Lower lobe of right lung (tissue), 2 donors: ENCODE data around the gene SLC29A1. TPM values are rescaled to one million over a fixed set of nuclear protein-coding genes. Genes with fewer than 3 reads are reported as not detected.
A peak's percentile ranks its signal among the peaks of the same experiment; 100 is the strongest.

Experiments used
- ATAC-seq, 2 donors: fragments of 200-7000 bp; cut with Tn5 transposase; one replicate each; pipeline ENCODE4 v1.9.1; 2020 to 2022; ENCODE audit warnings: mild to moderate bottlenecking in 2 of 2, moderate library complexity in 2 of 2
- DNase-seq: peaks from one replicate; pipeline ENCODE4 v3.0.0-alpha.2; 2020
- H3K27ac ChIP-seq: fragments of 200-600 bp; one replicate; pipeline ENCODE4 v1.8.0; 2022
- H3K27me3 ChIP-seq: fragments of 200-600 bp; one replicate; pipeline ENCODE4 v1.8.0; 2022; ENCODE audit warnings: low read depth
- H3K36me3 ChIP-seq: fragments of 200-600 bp; one replicate; pipeline ENCODE4 v1.8.0; 2022; ENCODE audit warnings: mild to moderate bottlenecking
- H3K4me1 ChIP-seq: fragments of 200-600 bp; one replicate; pipeline ENCODE4 v1.8.0; 2022
- H3K4me3 ChIP-seq: fragments of 200-600 bp; one replicate; pipeline ENCODE4 v1.8.0; 2022; ENCODE audit warnings: mild to moderate bottlenecking
- H3K9me3 ChIP-seq: fragments of 200-600 bp; one replicate; pipeline ENCODE4 v1.8.0; 2022
- CTCF ChIP-seq: fragments of 200-600 bp; IDR thresholded peaks from one replicate; pipeline ENCODE4 v1.8.0; 2022; ENCODE audit warnings: antibody characterized with exemption, mild to moderate bottlenecking
- intact Hi-C: fragments of 100-400 bp; cut with DNase I; formaldehyde crosslinking; loops from one replicate; pipeline ENCODE4 v1.11.0; 2022
- total RNA-seq: library from RNA; stranded (reverse); fragmentation: NEBNext Ultra II Directional; extraction: Animal tissue kit (Norgen Biotek cat#: 25700); gene quantifications from one replicate; pipeline ENCODE4 v1.2.1, GENCODE V29; 2021
- donor health status: DM: no; HTN: yes; CAD: no; lungs with severe emphysema.

Gene SLC29A1
- total RNA-seq, 1 donor from 2014 or later, result 36.2 TPM

DNA sequence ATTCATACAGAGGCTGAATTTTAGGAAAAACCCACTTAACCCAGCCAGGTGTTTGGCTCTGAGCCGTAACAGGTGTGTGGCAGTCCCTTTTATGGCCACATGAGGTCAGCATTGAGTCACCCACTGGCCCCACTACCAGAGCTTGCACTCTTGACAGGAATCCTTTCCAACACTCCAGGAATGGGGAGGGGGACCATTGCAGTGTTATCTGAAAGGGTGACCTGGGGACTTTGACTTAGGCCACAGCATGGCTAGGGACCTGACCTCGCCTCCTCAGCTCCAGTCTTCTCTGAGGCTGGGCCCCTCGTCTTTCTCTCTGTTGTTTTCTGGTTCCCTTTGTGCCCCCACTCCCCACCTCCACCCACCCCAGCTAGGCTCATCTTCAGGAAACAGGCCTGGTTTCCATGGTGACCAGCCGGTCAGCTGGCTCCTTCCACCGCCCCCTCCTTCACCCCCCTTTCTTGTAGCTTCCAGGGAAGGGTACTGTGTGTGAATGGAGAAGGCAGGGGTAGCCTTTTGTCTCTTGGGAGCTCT, 44.8 kb downstream of the SLC29A1 start:
- TF ChIP-seq CTCF, result peak; percentile 87
- Histone ChIP-seq H3K4me3 (no peak overlapping the region), H3K9me3 (no peaks in the 10 kb centered on the region), H3K27me3 (peaks cover 34% of the 10 kb centered on the region), H3K36me3 (no peaks in the 10 kb centered on the region), H3K27ac (no peak overlapping the region), H3K4me1 (peaks cover 18% of the 10 kb centered on the region)
- intact Hi-C loops, result no loop called here
- DNase-seq (peak; percentile 52), ATAC-seq (peak; percentile 31 to 37)

DNA sequence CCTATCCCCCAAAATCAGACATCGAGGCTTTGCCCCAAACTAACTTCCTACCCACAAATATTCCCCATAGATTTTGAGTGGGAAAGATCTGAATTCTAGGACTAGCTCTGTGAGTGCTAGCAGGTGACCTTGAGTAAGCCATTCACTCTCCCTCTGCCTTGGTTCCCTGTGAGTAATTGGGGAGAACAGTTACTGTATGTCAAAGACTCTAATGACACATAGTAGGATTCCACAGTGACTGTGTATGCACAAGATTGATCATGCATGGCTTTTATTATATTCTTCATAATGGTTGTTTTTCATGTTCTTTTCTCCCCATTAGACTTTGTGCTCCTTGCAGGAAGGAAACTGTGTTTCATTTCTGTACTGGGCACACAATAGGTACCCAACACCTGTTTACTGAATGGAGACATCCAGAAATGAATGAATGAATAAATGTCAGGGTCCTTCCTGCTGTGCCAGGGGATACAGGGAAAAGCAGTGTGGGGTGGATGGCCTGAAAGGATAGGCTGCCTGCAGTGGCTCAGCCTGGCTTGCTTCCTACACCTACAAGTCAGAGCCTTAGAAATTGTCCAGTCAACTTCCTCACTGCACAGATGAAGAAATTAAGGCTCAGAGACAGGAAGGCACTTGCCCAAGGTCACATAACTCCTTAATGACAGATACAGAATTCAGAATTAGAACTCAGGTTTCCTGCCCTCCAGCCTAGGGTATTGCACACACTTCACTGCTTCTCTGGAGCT, 46.0 kb downstream of the SLC29A1 start:
- Histone ChIP-seq H3K27me3 (peaks cover 42% of the 10 kb centered on the region), H3K4me1 (peaks cover 6% of the 10 kb centered on the region), H3K36me3 (no peaks in the 10 kb centered on the region), H3K27ac (no peak overlapping the region), H3K9me3 (no peaks in the 10 kb centered on the region), H3K4me3 (no peak overlapping the region)
- intact Hi-C loops, result no loop called here
- no peak for DNase-seq
- no peak for ATAC-seq
- no peak for TF ChIP-seq CTCF

DNA sequence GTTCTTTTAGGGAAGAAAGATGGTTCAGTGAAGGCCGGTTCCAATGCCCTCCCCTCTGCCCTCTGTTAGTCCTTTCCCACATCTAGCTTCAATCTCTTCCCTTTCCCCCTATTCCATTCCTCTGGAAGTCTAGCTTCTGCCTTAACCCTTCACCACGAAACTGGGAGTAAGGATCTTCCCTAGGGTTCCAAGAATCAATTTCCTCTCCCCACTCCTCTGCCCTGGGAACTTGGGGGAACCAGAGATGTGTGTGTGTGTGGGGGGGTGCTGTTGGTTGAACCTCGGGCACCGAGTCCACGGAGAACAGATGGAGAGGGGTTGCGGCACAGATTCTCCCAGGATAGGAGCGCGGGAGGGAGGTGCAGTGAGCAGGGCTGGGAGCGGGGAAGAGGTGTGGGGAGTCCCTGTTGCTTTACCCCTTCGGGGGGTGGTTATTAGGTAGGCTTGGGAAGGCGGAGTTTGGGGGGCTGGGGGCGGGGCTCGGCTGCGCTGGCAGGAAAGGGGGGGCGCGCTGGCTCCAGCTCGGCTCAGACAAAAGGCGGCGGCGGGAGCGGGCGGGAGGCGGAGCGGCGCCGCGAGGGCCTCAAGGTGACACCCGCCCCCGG, 46.6 kb downstream of the SLC29A1 start, which contains the start of gene TMEM151B:
Gene TMEM151B, plus strand, starts transcription at position 530 of the 605 bp plus-strand sequence. CDS start 293 bp downstream, outside the sequence.
- Histone ChIP-seq H3K27me3 (peaks cover 45% of the 10 kb centered on the region), H3K4me1 (no peaks in the 10 kb centered on the region), H3K27ac (no peak within 1 kb of the TSS), H3K36me3 (no peaks in the 10 kb centered on the region), H3K4me3 (peak within 1 kb of the TSS; percentile 32), H3K9me3 (no peaks in the 10 kb centered on the region)
- TF ChIP-seq CTCF, result no peak
- intact Hi-C loops, result no loop called here
- no peak for ATAC-seq
- no peak for DNase-seq

DNA sequence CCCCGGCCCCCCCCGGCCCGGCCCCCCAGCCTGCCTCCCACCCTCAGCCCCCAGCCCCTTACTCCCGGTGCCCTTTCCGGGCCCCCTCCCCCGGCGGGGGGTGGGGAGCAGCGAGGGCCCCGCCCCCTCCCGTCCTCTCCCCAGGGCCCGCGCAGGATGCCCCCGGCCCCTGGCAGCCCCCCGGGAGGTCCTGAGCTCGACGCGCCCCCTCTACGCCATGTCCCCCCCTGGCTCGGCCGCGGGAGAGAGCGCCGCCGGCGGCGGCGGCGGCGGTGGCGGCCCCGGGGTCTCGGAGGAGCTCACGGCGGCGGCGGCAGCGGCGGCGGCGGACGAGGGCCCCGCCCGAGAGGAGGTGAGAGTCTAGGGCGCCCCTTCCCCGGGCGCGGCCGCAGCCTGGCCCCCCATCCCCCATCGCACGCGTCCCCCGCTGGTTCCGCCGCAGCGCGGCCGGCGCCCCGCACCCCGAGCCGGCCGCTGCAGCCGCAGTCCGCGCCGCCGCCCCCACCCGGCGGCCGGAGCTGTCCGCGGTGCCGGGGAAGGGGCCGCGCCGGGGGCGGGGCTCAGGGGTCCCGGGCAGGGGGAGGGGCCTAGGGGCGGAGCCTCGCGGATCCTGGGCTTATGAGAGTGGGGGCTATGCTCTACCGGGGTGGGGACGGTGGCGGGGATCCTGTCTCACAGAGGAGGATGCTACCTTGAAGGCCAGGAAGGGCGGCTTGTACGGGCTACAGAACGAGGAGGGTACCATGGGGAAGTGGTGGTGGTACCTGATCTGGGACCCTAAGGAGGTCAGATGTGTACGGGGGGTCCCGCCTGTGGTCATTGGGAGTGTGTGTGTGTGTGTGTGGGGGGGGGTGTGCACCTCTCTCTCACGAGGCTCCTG, 47.4 kb downstream of the SLC29A1 start:
- no peak for DNase-seq
- Histone ChIP-seq H3K27me3 (peaks cover 52% of the 10 kb centered on the region), H3K4me1 (no peaks in the 10 kb centered on the region), H3K9me3 (no peaks in the 10 kb centered on the region), H3K27ac (no peak overlapping the region), H3K36me3 (no peaks in the 10 kb centered on the region), H3K4me3 (peak overlapping the region; percentile 32)
- no peak for TF ChIP-seq CTCF
- intact Hi-C loops, result no loop called here
- no peak for ATAC-seq

DNA sequence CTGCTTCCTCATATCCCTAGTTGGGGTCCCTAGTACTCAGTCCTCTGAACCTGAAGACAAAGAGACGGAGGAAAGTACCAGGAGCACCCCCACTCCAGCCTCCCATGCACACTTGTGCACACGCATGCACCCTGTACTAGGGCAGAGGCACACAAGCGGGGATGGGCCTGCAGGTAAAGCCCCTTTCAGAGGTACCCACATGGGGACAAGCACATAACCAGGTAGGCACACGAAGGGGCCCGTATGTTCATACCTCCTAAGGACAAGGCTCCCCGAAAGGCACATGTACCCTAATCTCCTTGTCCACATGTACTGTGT, 48.0 kb downstream of the SLC29A1 start:
- Histone ChIP-seq H3K4me3 (no peak overlapping the region), H3K9me3 (no peaks in the 10 kb centered on the region), H3K27me3 (peaks cover 58% of the 10 kb centered on the region), H3K27ac (no peak overlapping the region), H3K36me3 (no peaks in the 10 kb centered on the region), H3K4me1 (peaks cover 3% of the 10 kb centered on the region)
- DNase-seq, result no peak
- TF ChIP-seq CTCF, result no peak
- intact Hi-C loops, result no loop called here
- ATAC-seq, result no peak
